ENCODE data around the gene NABP1.

DNA sequence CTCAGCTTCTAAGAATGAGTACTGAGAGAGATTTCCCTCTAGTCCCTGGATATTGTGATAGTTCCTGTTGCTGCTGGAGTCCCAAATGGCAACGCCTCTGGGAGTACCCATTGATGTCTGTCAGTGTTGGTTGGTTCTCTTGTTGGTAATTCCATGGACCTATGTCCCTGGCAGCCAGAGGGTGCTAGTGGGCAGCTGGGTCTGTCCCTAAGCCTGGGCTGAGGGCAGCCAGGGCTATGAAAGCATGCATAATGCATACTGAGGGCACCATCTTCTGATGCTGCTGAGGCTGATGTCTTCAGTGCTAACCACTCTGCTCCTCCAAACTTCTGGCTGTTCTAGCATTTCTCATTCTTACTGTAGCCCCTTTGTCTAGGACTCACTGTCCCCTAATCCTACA is 35.9 kb downstream of the NABP1 start:
- TF ChIP-seq, protein P1, sequence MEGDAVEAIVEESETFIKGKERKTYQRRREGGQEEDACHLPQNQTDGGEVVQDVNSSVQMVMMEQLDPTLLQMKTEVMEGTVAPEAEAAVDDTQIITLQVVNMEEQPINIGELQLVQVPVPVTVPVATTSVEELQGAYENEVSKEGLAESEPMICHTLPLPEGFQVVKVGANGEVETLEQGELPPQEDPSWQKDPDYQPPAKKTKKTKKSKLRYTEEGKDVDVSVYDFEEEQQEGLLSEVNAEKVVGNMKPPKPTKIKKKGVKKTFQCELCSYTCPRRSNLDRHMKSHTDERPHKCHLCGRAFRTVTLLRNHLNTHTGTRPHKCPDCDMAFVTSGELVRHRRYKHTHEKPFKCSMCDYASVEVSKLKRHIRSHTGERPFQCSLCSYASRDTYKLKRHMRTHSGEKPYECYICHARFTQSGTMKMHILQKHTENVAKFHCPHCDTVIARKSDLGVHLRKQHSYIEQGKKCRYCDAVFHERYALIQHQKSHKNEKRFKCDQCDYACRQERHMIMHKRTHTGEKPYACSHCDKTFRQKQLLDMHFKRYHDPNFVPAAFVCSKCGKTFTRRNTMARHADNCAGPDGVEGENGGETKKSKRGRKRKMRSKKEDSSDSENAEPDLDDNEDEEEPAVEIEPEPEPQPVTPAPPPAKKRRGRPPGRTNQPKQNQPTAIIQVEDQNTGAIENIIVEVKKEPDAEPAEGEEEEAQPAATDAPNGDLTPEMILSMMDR (IDR thresholded peaks at IDR 0.05; ENCODE audit: insufficient read depth, low read length) = no peak
- no peak for TF ChIP-seq POLR2AphosphoS5 (IDR thresholded peaks at IDR 0.05; ENCODE audit: low read depth)
- no peak for TF ChIP-seq GABPA (IDR thresholded peaks at IDR 0.05; ENCODE audit: low read depth)
- TF ChIP-seq, protein P2, sequence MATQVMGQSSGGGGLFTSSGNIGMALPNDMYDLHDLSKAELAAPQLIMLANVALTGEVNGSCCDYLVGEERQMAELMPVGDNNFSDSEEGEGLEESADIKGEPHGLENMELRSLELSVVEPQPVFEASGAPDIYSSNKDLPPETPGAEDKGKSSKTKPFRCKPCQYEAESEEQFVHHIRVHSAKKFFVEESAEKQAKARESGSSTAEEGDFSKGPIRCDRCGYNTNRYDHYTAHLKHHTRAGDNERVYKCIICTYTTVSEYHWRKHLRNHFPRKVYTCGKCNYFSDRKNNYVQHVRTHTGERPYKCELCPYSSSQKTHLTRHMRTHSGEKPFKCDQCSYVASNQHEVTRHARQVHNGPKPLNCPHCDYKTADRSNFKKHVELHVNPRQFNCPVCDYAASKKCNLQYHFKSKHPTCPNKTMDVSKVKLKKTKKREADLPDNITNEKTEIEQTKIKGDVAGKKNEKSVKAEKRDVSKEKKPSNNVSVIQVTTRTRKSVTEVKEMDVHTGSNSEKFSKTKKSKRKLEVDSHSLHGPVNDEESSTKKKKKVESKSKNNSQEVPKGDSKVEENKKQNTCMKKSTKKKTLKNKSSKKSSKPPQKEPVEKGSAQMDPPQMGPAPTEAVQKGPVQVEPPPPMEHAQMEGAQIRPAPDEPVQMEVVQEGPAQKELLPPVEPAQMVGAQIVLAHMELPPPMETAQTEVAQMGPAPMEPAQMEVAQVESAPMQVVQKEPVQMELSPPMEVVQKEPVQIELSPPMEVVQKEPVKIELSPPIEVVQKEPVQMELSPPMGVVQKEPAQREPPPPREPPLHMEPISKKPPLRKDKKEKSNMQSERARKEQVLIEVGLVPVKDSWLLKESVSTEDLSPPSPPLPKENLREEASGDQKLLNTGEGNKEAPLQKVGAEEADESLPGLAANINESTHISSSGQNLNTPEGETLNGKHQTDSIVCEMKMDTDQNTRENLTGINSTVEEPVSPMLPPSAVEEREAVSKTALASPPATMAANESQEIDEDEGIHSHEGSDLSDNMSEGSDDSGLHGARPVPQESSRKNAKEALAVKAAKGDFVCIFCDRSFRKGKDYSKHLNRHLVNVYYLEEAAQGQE (IDR thresholded peaks at IDR 0.05; ENCODE audit: insufficient replicate concordance, low read depth) = no peak
